Stimulated activated CD8-positive, alpha-beta memory T cell treated with anti-CD3 and anti-CD28 coated beads, Interleukin-12 subunit alpha, Interleukin-12 subunit beta, amount 100 ng/mL, for 24 hours (primary cell): Measurements from ENCODE around the gene TPMT.

Experiments used
- DNase-seq: peaks from one replicate; pipeline ENCODE4 v3.0.0-alpha.2; 2020; ENCODE audit errors: extremely low read depth

The TPMT gene

GRCh38 chr6:18117136-18117535, 37.7 kb downstream of the TPMT start:
- no peak for DNase-seq

- DNase-seq: no peak
These were observed 39.5 kb downstream of the TPMT start for GRCh38 chr6:18115356-18115755.

- DNase-seq: no peak
These were observed 44.7 kb downstream of the TPMT start for GRCh38 chr6:18110162-18110561.

DNA sequence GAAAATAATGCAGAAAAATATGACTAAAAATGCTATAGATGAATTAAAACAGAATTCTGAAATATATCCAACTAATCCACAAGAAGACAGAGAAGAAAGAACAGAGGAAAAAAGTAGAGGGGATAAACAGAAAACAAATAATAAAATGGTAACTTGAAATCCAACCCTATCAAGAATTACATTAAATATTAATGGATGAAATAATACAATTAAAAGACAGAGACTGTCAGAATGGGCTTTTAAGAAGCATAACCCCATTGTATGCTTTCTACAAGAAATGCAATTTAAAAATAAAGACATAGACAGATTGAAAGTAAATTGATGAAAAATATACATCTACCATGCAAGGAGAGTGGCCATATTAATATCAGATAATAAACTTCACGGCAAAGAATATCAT, 47.8 kb downstream of the TPMT start:
- DNase-seq: no peak

DNA sequence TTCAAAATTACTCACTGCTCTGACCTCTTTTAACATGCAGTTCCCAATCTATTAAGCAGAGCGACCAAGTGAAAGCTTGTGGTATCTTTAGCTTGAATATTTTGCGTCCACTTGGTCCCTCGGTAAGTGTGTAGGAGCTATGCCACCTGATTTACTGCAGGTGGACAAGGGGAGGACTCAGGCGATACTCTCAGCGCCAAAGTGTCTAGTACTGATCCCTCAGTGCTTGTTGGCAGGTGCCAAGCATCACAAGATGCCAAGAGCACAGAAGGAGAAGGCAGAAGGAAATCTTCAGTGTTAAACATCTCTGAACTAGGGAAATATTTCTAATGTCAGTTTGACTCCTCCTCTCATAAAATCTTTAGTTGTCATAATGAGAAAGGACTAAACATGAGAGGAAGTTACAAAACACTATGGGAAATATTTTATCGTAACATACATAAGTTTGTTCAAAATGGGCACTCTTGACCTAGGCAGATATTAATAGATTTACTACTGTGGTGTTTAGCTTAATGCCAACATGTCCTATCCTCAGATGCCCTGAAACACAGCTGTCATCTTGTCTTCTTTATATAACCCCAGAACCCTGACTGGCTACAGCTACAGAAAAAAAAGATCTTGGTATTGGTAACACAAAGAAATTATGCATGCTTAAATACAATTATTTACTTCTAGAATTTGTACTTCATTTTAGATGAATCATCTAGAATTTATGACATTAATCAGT, 51.9 kb downstream of the TPMT start:
- no peak for DNase-seq

- DNase-seq: no peak
These were observed 53.0 kb downstream of the TPMT start for GRCh38 chr6:18101873-18102272.

- DNase-seq: no peak
These were observed 53.6 kb downstream of the TPMT start for GRCh38 chr6:18101271-18101670.

DNA sequence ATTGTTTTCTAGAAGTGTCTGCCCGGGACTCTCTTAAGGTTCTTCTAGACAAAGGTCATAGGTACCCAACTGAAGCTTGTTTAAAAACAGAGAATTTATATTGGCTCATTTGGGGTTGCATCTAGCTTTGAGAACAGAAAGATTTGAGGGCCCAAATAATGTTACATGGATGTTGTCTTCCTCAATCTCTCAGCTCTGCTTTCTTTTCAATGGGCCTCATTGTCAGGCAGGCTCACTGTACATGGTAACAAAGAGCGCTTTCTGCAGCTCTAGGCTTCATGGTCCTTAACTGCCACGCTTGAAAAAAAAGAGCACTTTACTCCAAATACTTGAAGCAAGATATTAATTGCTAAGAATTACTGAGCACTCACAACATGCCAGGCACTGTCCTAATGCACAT, 54.6 kb downstream of the TPMT start:
- no peak for DNase-seq

DNA sequence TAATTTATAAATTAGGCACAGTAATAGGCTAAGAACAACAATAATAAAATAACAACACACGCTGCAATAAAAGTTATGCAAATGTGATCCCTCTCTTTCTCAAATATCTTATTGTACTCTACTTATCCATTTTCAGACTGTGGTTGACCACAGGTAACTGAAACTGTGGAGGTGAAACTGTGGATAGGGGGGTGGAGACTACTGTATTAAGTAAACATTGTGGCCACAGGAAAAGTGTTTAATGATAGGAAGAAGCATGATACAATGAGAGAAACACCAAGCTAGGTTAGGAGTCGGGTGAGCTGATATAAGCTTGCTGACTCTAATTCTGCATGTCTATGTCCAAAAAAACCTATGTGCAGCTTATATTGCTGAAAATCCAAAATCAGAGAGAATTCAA, 55.4 kb downstream of the TPMT start:
- no peak for DNase-seq

- DNase-seq: no peak
These were observed 58.5 kb downstream of the TPMT start for GRCh38 chr6:18096423-18096822.

GRCh38 chr6:18091382-18091781, 63.5 kb downstream of the TPMT start:
- no peak for DNase-seq

- no peak for DNase-seq
These were observed 64.5 kb downstream of the TPMT start for GRCh38 chr6:18090349-18090786.

GRCh38 chr6:18088419-18089296, 66.2 kb downstream of the TPMT start:
- no peak for DNase-seq

DNA sequence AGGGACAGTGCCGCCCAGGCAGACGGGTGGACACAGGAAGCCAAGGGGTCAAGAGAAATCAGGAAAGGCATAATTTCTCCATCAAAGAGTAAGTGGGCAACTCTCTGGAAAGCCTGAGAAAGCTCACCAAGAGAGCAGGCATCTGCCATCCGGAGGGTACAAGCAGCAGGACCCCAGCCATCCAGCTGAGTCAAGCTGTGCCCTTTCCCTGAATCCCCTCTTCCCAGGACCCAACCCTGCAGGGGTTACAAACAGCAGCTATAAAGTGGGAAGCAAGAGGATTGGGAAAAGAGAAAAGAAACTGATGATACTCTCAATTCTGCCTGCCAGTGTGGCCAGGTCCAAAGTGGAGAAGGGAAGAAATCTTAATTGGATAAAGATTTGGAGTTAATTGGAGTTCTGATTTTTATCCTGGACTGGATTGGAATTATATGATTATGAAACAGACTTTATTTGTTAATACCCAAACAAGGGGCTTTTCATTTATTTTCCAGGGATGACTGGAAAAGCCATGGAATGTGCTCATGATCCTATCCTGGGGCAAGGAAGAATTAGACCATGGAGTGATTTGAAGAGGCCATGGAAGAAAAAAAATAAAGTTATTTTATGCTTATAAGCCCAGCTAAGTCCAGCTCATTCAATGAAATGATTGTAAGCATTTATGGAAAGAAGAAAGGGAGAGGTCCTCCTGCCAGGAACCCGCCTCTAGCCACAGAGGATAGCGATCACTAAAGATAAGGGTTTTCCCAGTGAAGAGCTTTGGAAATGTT, 67.3 kb downstream of the TPMT start:
- no peak for DNase-seq

GRCh38 chr6:18081025-18081668, 73.7 kb downstream of the TPMT start:
- no peak for DNase-seq

DNA sequence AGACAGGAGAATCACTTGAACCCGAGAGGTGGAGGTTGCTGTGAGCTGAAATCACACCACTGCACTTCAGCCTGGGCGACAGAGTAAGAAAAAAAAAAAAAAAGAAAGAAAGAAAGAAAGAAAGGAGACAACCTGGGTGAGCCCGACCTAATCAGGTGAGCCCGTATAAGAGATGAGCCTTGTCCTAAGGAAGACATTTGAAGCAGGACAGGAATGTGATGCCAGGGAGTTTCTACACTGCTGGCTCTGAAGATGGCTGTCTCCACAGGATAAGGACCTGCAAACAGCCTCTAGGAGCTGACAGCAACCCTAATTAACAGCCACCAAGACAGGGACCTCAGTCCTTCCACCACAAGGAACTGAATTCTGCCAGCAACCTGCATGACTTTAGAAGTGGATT, 74.3 kb downstream of the TPMT start:
- no peak for DNase-seq

DNA sequence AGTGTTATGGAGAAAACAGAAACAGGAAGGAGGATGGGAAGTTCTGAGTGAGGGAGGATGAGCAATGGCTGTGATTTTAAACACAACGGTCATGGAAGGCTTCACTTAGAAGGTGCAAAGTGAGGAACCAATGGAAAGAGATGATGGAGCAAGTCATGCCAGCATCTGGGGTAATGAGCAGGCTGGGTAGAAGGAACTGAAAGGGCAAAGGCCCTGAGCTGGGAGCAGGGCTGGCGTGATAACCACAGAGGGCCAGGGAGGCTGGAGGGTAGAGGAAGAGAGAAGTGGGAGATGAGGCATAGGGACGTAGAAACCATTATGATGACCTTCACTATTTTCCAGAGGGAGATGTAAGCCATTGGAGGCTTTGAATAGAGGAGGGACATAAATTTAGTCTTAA, 76.0 kb downstream of the TPMT start:
- DNase-seq: no peak
